SKM-1 (cell line): Measurements from ENCODE around the gene TSHZ2.

ENCODE experiments used
- DNase-seq: peaks from one replicate; lab custom pipeline; 2025; ENCODE audit not compliant: unreplicated experiment; lab: John Stamatoyannopoulos, UW

Gene TSHZ2

DNA sequence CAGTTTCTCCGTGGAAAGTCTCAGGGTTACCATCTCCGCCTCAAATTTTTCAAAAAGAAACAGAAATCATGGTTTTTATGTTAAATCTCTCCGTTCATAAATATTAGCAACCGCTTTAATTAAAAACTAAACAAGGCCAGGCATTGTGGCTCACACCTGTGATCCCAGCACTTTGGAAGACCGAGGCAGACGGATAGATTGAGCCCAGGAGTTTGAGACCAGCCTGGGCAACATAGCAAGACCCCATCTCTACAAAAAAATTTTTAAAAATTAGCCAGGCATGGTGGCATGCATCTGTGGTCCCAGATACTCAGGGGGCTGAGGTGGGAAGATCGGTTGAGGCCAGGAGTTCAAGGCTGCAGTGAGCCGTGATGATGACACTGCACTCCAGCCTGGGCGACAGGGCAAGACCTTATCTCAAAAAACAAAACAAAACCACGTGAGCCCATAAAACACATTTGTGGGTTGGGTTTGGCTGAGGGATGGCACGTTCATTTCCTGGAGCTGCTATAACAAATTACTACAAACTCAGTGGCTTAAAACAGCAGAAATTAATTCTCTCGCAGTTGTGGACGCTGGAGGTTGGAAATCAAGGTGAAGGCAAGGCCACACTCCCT, 398.3 kb downstream of the TSHZ2 start:
- no peak for DNase-seq

DNA sequence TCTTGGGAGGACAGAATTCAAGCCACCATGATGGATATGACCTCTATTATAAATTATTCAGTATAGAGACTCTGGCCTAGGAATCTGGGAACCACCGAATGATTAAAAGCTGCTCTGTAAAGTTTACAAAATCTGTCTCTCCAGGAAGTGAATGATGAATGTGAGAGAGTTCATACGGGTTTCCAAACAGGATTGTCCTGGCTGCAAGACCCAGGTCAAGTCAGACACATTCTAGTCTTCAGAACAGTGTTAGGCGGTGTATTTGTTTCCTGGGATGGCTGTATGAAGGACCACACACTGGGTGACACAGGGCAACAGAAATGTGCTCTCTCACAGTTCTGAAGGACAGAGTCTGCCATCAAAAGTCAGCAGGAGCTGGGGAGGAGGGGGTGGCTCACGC, 399.1 kb downstream of the TSHZ2 start:
- no peak for DNase-seq

DNA sequence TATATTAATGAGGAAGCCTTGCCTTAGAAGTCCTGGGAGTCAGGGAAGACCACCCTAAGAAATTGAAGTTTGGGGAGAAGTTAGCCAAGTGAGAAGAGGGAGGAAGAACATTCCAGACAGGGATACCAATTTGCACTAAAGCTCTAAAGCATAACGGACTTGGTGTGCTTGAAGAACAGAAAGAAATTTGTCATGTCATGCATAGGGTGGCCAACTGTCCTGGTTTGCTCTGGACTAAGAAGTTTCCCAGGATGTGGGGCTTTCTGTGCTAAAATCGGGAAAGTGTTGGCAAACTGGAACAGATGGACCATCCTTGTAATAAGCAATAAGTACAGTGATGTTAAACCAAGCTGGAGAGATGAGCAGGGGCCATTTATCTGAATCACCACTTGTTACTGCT, 403.9 kb downstream of the TSHZ2 start:
- no peak for DNase-seq

DNA sequence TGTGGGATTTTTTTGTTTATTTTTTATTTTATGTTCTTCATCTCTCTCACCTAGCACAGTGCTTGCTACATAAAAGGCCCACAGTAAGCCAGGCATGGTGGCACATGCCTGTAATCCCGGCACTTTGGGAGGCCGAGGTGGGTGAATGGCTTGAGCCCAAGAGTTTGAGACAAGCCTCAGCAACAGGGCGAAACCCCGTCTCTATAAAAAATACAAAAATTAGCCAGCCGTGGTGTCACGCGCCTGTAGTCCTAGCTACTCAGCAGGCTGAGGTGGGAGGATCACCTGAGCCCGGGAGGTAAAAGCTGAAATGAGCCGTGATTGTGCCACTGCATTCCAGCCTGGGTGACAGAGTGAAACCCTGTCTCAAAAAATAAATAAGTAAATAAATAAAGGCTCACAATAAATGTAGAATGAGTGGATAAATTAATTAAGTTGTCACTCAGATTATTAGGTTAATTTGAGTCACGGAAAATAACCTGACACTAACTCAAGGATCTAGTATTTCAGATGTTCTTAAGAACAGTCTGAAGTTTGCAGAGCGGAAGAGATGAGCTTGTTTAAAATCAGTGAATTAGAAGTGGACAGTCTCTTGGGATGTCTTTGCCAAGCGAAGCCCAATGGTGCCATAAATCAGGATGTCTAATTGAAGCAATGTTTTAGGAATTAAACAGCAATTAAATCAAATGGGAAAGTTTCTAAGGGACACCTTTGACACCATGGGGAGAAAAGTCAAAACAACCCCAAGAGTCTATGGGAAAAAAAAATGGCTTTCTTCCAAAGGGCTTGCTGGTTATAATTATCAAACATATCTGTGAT, 407.1 kb downstream of the TSHZ2 start:
- no peak for DNase-seq

DNA sequence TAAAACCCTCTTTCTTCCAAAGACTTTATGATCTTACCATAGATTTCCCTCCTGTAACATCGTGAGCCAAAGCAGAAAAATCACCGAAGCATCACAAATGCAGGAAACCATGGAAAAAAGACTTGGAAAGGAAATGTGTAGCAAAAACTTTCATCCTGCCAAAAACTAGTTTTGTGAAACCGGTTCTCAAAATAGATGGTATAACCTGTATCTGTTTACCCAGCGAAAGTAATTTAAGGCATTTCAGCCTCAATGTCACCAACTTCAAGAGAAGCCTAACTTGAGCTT, 407.6 kb downstream of the TSHZ2 start:
- DNase-seq = no peak

DNA sequence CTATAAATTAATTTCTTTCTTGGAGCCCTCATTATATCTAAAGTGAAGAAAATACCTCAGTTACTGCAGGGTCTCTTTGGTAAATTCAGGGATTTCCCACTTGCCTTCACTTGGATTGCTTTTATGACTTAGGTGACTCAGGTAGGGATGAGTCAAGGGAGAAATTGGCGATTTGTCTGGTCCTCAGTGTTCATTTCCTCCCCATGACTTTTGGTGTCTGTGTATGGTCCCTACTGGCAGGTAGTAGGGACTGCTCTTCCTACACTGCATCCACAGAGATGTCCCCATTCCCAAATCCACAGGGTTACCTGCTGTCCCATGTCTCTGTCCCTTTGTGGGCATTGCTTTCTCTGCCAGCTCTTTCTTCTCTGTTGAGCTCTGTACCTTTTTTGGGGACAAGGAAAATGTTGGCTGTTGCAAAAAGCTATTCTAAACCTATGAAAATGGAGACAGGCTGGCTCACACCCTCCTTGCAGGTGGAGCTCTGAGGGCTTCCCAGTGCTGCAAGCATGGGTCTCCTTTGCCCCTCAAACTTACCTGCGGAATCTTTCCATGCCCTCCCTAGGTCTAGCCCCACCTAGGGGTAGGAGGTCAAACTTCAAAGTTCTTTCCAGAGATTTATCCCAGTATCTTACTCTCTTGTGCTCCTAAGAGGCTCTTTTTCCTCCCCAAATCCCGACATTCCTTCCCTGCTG, 409.6 kb downstream of the TSHZ2 start:
- DNase-seq = no peak

DNA sequence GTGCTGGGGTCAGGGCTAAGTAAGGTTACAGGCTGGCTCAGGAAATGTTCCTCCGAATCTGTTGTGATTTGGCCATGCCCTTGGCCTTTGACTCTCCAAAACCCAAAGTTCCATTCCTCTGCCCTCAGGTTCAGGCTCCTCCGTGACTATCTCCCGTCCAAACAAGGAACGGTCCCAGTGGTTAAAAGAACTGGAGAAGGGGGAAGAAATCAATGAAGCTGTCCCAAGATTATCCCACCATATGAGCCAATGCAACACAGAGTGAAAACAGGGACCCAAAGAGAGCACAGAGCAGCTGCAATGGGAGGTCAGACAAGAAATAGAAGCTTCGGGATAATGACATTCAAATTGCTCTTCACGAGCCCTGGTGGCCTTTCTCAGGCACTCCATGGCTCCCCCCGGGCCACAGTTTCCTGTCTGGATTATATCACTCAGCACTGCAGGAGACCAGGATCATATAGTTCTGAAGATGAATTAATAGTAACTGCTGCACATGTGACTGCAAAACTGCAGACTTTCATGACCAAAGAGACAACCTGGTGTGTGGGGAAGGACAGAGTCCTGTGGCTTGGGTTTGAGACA, 410.2 kb downstream of the TSHZ2 start:
- DNase-seq = no peak

DNA sequence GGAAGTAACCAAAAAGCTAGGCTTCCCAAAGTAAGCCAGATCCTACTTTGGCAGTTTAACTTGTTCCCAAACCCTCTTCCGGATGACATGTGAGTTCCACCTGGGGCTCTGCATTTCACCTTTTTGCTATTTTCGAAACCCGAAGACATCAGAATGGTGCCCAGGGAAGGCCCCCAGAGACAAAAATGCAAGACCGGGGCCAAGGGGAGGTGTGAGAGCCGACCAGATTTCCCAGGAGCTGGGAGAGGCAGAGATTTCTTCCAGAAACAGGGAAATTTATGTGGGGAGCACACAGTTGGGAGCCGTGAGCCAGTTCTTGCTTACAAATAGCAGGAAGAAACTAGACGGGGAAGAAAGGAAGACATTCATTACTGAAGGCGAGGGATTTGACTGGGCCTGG, 411.8 kb downstream of the TSHZ2 start:
- no peak for DNase-seq

DNA sequence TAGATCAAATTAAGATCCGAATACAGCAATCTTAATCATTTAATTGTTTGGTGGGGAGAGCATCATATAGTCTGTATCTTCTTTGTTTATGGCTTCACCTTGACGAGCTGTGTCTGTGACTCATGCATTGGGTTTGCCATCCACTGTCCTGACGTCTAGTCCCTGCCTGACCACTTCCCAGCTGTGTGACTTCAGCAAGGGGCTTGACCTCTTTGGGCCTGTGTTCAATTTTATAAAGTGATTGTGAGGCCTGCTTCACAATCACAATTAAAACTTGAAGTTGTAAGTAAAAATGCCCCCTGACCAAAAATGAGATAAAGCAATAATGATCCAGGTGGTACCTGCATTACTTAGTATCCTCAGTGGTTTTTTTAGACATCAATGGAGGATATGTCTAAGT, 412.2 kb downstream of the TSHZ2 start:
- DNase-seq = no peak

DNA sequence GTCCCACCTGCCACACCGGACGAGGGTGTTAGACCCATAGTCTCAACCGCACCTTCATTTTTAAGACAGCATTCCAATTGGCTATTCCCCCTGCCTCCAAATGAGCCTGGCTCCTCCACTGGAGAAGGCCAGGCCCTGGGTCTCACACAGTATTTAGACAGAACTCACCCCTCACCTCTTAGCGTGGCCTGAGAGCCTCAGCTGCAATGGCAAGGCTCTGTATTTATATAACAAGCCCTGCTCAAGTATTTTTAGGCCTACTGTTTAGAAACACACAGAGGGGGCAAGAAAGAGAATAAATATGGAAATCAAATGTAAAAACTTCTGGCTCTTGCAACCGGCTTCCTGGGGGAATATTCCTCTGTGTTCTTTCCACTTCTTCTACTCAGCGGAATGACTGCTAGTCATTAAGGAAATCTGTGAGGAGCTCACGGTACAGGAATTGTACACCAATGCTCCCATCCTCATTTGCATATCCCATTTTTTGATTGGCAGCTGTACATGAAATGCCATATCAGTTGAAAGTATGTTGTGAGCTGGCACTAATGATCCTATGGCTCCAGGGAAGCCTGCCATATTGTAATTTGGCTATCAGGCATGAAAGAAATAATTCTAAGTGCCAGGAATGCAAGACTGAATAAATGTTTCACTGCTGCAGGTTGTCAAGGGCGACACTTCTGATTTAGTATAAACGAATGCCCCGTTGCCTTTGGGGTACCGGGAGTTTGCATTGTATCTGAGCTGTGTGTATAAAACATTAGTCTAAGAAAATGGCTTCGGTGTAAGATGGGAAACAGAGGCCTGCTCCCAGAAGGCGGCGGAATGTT, 414.0 kb downstream of the TSHZ2 start:
- no peak for DNase-seq

DNA sequence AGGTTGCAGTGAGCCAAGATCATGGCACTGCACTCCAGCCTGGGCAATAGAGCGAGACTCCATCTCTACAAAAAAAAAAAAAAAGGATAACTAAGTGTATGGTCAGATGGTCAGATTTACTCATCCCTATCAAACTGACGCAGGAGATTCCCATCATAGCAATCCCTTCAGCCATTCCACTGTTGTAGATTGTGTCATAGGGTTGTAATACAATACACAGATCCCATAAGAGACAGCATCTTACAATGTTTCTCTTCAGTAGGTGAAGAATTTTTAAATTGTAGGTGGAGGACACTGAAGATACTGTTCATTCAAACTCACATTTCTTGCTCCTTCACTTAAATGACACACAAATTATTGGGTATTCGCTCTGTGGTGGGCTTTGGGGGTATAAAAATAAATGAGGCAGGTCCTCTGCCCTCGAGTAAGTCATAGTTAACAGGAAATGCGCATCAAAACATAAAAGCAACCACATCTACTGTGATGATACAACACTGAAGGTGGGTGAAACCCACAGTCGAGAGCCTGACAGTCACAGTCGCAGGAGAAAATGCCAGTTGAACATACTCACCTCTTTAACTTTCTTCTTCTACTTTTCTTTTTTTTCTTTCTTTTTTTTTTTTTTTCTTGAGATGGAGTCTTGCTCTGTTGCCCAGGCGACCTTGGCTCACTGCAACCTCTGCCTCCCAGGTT, 416.0 kb downstream of the TSHZ2 start:
- DNase-seq = no peak

DNA sequence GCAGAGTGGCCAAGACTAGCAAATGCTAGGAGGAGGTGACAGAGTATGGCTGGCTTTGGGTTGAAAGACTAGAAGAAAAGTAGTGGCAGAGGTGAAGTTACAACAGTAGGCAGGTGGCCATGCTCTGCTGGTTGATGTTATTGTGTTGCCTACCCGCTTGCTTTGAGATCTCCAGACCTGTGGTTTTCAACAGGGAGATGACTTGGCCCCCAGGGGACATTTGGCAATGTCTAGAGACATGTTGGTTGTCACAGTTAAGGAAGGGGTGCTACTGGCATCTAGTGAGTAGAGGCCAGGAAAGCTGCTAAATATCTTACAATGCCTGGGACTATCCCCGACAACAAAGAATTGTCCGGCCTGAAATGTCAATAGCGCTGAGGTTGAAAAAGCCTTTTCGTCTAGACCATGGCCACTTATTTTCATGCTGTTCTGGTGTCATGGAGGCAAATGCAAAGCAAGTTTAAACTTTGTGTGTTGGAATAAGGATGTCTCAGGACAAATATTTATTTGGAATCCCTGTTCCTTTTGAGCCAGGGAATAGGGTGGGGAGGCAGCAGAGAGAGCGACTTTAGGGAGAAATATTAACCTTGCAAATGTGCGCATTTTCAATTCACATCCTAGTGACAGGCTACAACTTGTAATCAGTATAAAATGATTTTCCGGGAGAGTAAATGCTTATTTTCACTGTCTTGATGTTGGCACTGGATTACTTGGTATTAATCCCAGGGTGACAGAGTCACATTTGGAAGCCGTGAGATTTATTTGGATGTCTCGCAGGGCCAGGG, 417.6 kb downstream of the TSHZ2 start:
- no peak for DNase-seq

DNA sequence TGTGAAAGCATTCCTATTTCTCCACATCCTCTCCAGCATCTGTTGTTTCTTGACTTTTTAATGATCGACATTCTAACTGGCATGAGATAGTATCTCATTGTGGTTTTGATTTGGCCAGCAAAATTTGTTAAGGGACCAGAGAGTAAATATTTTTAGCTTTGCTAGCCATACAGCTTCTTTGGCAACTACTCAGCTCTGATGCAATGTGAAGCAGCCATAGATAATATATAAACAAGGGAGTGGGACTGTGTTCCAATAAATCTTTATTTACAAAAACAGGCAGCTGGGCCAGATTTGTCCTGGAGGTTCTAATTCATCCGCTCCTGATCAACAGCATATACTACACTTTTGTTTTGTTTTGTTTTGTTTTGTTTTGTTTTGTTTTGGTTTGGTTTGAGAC, 418.6 kb downstream of the TSHZ2 start:
- no peak for DNase-seq

DNA sequence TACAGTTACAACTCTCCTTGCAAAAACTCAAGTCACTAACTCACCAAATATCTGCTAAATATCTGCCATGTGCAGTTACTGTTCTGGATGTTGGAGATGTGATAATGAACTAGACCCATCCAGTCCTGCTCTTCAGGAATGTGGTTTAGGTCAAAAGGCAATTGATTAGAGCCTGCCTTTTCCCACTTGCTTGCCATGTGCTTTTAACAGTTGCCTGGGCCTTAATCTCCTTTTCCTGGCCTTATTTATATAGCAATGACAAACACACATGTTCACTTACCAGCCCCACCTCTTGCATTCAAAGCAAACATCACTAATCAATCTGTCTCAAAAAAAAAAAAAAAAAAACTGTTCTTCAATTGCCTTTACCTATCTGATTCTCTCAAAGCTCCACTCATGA, 422.3 kb downstream of the TSHZ2 start:
- no peak for DNase-seq

DNA sequence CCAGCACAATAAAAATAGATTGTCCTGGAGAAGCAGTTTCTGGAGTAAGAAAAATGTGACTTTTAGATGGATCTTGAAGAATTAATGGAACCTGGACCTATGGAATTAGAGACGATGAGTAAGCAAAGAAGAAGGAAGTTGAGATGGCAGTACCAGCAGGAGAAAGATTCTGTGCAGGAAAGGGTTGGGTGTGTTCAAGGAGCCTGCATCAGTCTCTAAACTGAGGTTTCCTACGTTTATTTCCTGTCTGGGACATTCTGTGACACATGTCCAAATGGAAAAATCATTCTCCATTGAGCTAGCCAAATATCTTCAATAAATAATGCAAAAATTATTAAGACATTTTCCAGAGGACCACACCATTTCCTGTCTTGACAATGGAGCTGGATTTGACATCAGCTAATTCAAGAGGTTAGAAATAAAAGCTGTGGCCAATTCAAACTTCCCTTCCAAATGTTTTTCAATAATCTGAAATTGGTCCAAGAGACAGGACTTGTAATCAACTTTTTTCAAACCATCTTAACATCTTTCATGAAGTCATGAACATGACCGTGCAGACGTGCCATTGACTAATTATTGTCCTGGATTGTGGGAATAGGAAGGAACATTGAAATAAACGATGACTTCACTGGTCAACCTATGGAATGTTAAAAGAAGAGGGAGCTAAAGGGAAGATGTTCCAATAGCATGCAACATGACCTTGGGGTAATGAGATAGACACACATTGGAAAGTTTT, 423.2 kb downstream of the TSHZ2 start:
- DNase-seq = no peak

DNA sequence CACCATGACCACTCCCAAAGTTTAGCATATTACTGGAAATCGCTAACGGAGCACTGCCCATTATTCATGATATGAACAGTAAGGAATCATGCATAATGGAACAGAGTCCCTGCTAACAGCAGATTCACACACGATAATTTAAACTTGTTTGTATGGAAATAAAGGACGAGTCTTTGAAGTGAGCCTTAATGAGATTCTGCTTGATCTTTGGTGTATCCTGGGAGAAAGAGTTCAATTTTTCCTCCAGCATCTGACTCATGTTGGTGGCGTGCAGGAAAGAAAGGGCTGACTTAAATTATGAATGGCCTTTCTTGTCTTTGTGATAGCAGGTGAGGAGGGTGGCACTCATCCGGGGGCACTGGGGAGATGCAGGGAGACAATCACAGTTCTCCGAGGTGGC, 426.9 kb downstream of the TSHZ2 start:
- DNase-seq = no peak

DNA sequence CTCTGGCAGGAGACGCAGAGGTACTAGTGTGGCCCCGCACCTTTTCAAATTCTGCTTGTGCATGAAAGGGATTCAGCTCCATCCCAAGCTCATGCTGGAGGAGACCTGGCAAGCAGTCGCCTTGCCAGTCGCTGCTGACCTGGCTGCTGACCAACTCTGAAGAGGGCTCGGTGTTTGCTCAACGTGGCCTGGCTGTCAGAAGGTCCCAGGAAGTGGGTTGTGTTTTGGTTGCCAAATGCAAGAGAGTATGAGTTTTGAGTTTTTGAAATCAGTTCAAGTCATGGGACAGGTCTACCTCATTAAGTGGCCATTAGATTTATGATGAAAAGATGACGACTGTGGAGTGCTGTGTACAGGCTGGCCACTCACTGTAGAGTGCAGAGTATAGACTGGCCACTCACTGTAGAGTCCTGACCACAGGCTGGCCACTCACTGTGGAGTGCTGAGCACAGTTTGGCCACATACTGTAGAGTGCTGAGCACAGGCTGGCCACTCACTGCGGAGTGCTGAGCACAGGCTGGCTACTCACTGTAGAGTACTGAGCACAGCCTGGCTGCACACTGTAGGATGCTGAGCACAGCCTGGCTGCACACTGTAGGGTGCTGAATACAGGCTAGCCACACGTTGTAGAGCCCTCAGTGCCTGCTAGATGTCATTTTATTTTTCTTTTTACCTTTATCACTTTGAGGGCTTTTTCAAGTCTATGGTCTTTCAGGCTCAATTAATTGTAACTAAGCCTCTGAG, 427.6 kb downstream of the TSHZ2 start:
- no peak for DNase-seq

DNA sequence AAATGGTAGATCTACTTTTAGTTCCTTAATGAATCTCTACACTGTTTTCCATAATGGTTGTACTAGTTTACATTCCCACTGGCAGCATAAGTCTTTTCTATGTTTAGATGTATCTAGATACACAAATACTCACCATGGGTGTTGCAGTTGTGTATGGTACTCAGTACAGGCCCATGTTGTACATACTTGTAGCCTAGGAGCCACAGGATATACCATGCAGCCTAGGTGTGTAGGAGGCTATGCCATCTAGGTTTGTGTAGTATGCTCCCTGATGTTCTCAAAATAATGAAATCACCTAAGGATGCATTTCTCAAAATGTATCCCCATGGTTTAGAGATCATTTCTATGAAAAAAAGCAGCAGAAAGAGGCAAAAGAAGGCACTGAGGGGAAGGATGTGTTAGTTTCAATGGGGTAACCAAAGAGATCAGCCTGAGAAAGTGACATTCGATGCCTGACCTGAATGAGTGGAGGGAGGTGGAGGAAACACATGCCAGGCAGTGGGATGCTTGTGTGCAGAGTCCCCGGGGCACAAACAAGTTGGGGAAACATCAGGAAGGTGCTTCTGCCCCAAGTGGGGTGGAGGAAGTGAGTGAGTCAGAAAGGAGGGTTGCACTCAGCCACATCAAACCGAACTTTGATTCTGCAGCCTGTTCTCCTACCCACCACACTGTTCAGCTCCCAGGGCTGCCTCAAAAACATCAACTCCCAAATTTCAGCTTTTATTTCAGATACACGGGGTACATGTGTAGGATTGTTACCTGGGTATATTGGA, 430.3 kb downstream of the TSHZ2 start:
- no peak for DNase-seq
